Subcutaneous adipose tissue (tissue), 4 donors: ENCODE measurements around the gene MBD3. TPM values are rescaled to one million over a fixed set of nuclear protein-coding genes. Genes with fewer than 3 reads are reported as not detected.

Experiments
- CTCF ChIP-seq: fragments of 450-650 bp; IDR thresholded peaks from one replicate; pipeline ENCODE4 v1.5.1; 2016; ENCODE audit warnings: low read depth, mild to moderate bottlenecking, control low read depth, antibody characterized with exemption, moderate library complexity
- total RNA-seq, 4 donors: library from RNA; depleted of rRNA; stranded (reverse); fragments of >200 nt; gene quantifications; one replicate each; pipeline ENCODE4 v1.1.0, GENCODE V29; 2016

Gene MBD3
- total RNA-seq, 4 donors from 2014 or later: 31.0 to 83.6 (median 35.5) TPM

- no peak for TF ChIP-seq CTCF
Observed at GRCh38 chr19:1551068-1552040, 41.3 kb downstream of the MBD3 start.

GRCh38 chr19:1549332-1549945, 43.2 kb downstream of the MBD3 start:
- TF ChIP-seq CTCF: no peak

- TF ChIP-seq CTCF: no peak
Observed at GRCh38 chr19:1540365-1540925, 52.2 kb downstream of the MBD3 start.

- no peak for TF ChIP-seq CTCF
Observed at GRCh38 chr19:1538978-1539377, 53.7 kb downstream of the MBD3 start.

DNA sequence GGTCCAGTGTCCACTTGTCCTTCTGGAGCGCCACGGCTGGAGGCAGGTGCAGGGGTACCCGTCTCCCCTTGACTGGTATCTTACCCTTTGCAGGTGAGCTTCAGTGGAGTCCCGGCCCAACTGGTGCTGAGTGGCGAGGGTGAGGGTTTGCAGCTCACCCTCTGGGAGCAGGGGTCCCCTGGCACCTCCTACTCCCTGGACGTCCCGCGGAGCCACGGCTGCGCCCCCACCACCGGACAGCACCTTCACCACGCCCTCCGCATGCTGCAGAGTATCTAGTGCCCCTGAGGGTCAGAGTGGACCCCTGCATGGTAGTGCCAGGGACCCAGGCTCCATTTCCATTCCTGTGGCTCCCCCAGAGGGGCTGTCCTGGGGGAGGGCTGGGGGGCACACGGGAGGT, 57.7 kb downstream of the MBD3 start:
- TF ChIP-seq CTCF: no peak

DNA sequence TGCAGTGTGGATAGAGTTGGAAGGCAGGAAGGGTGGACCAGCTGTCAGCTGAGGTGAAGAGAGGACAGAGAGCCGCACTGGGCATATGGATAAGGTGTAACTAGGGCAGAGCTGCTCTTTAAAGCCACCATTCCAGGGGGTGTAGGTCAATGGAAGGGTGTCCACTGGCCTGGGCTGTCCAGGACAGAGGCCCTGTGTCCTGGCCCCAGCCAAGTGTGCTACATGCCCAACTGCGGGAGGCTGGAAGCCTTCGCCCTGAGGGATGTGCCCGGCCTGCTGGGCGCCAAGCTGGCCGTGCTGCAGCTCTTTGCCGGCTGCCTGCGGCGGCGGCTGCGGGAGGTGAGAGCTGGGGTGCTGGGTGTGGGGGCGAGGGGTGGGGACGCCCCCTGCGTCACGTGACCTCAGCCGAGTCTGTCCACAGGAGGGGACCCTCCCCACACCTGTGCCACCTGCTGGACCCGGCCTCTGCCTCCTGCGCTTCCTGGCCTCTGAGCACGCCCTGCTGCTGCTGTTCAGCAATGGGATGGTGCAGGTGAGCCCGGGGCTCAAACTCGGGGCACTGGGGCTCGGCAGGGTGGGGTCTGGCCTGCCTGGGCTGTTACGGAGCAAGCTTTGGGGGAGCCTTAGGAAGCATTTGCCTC, 59.0 kb downstream of the MBD3 start:
- TF ChIP-seq CTCF: no peak

DNA sequence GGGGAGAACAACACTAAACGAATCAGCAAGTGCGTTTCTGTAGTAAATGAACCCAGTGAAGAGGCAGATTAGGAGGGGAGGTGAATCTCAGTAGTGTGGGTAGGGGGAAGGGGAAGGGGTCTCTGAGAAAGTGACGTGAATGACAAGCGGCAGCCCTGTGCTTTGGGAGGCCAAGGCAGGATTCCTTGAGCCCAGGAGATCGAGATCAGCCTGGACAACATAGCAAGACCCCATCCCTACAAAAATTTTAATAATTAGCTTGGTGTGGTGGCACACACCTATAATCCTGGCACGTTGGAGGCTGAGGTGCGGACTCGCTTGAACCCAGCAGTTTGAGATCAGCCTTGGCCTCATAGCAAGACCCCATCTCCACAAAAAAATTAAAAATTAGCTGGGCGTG, 60.7 kb downstream of the MBD3 start:
- no peak for TF ChIP-seq CTCF
